Endothelial cell of umbilical vein (primary cell): ENCODE results near the gene GJB5. TPM values are rescaled to one million over a fixed set of nuclear protein-coding genes. Genes with fewer than 3 reads are reported as not detected.

ENCODE experiments used
- BruUV-seq: library from RNA; stranded (reverse); fragments of 400-500 nt; replicated peaks from 2 replicates; lab custom pipeline; 2021; lab: Mats Ljungman, UMichigan
- CTCF ChIA-PET: fragments of 300-600, 350-600 bp; sonication (Branson Sonifier 250); formaldehyde crosslinking; loops from one replicate; lab custom pipeline; 2021; ENCODE audit warnings: antibody characterized with exemption, inconsistent platforms; lab: Charles Lee
- POLR2A ChIA-PET: fragments of 300-600, 350-600 bp; sonication (Branson Sonifier 250); formaldehyde crosslinking; loops from one replicate; lab custom pipeline; 2021; ENCODE audit warnings: antibody characterized with exemption, inconsistent platforms; lab: Charles Lee
- DNase-seq: peaks from one replicate; pipeline ENCODE4 v3.0.0-alpha.2; 2011; ENCODE audit warnings: low read depth, low spot score
- FAIRE-seq: peaks from 2 replicates; lab custom pipeline; 2011; peaks lifted over from hg19 to GRCh38; lab: Jason Lieb, UNC
- H2AFZ ChIP-seq: 2 replicates; pipeline ENCODE4 v1.6.0; 2012; ENCODE audit warnings: low read depth, low read length, control low read depth, inconsistent platforms
- H3K27ac ChIP-seq: 2 replicates; pipeline ENCODE4 v1.5.1; 2011; ENCODE audit warnings: low read depth, mild to moderate bottlenecking, control low read depth, low read length, moderate library complexity; ENCODE audit not compliant: insufficient read depth
- H3K27me3 ChIP-seq, 2 experiments: 2 replicates each; pipeline versions ENCODE4 v1.6.0 to v1.6.1; 2011; ENCODE audit warnings: low read length in 2 of 2, mixed read lengths in 1 of 2; ENCODE audit not compliant: control insufficient read depth in 2 of 2, insufficient read depth in 2 of 2
- H3K36me3 ChIP-seq, 2 experiments: 2 replicates in 1 of 2; 3 replicates in 1 of 2; pipeline ENCODE4 v1.5.1; 2011; ENCODE audit warnings: low read length in 2 of 2, mild to moderate bottlenecking in 1 of 2, moderate library complexity in 1 of 2; ENCODE audit not compliant: control insufficient read depth in 2 of 2, insufficient read depth in 2 of 2; ENCODE audit errors: extremely low read depth in 1 of 2
- H3K4me1 ChIP-seq: 3 replicates; pipeline ENCODE4 v1.5.1; 2011; ENCODE audit warnings: mild to moderate bottlenecking, low read length; ENCODE audit not compliant: control insufficient read depth, insufficient read depth; ENCODE audit errors: extremely low read depth
- H3K4me2 ChIP-seq: 2 replicates; pipeline ENCODE4 v1.6.1; 2011; ENCODE audit warnings: low read length, control low read depth, mixed read lengths; ENCODE audit not compliant: insufficient read depth
- H3K4me3 ChIP-seq, 3 experiments: fragments of 200-600 bp in 1 of 3; sonication (generic), shearing (Covaris generic) in 1 of 3; replicated peaks in 1 of 3; 2 replicates each; pipeline ENCODE4 v1.5.1; 2011 to 2016; ENCODE audit warnings: control low read depth in 3 of 3, low read length in 3 of 3, mild to moderate bottlenecking in 2 of 3, inconsistent platforms in 1 of 3, low read depth in 1 of 3, moderate library complexity in 1 of 3; ENCODE audit not compliant: insufficient read depth in 1 of 3
- H3K79me2 ChIP-seq: 2 replicates; pipeline ENCODE4 v1.6.0; 2012; ENCODE audit warnings: low read length, inconsistent platforms; ENCODE audit not compliant: control insufficient read depth, insufficient read depth
- H3K9ac ChIP-seq: replicated peaks from 2 replicates; pipeline ENCODE3; 2011; ENCODE audit warnings: low read length, control low read depth; ENCODE audit not compliant: insufficient read depth; ENCODE audit errors: extremely low read depth
- H3K9me1 ChIP-seq: replicated peaks from 3 replicates; pipeline ENCODE4 v1.6.0; 2011; ENCODE audit warnings: mild to moderate bottlenecking, low read length; ENCODE audit not compliant: control insufficient read depth, insufficient read depth; ENCODE audit errors: extremely low read depth
- H3K9me3 ChIP-seq: replicated peaks from 2 replicates; pipeline ENCODE4 v1.5.1; 2012; ENCODE audit warnings: low read length, inconsistent platforms; ENCODE audit not compliant: control insufficient read depth, insufficient read depth
- H4K20me1 ChIP-seq: replicated peaks from 2 replicates; pipeline ENCODE3; 2011; ENCODE audit warnings: mild to moderate bottlenecking, low read length; ENCODE audit not compliant: control insufficient read depth, insufficient read depth; ENCODE audit errors: extremely low read depth
- CTCF ChIP-seq, 2 donors: IDR thresholded peaks; 1 replicate in 1 of 2; 2 replicates in 1 of 2; pipeline ENCODE4 v1.5.1; 2011; ENCODE audit warnings: low read length in 2 of 2, mild to moderate bottlenecking in 2 of 2, moderate library complexity in 2 of 2, control low read depth in 1 of 2, inconsistent platforms in 1 of 2, low read depth in 1 of 2; ENCODE audit not compliant: insufficient read depth in 1 of 2; ENCODE audit errors: extremely low read depth in 1 of 2
- EZH2 ChIP-seq: IDR thresholded peaks from 2 replicates; pipeline ENCODE4 v1.6.1; 2012; ENCODE audit warnings: borderline replicate concordance, low read depth, mild to moderate bottlenecking, moderate library complexity, low read length, inconsistent platforms; ENCODE audit not compliant: severe bottlenecking
- FOS ChIP-seq: IDR thresholded peaks from 2 replicates; pipeline ENCODE4 v1.6.1; 2011; ENCODE audit warnings: mild to moderate bottlenecking, low read length, moderate library complexity, borderline replicate concordance; ENCODE audit not compliant: insufficient read depth
- GATA2 ChIP-seq: IDR thresholded peaks from 2 replicates; pipeline ENCODE4 v1.7.0; 2011; ENCODE audit warnings: low read depth, mild to moderate bottlenecking, moderate library complexity, mixed read lengths, low read length; ENCODE audit not compliant: insufficient read length, insufficient read depth
- JUN ChIP-seq: IDR thresholded peaks from 2 replicates; pipeline ENCODE4 v1.6.1; 2011; ENCODE audit warnings: borderline replicate concordance, low read depth; ENCODE audit not compliant: insufficient read length, insufficient read depth
- MAX ChIP-seq: IDR thresholded peaks from 2 replicates; pipeline ENCODE4 v1.6.1; 2011; ENCODE audit not compliant: insufficient read depth, insufficient read length
- MYC ChIP-seq: IDR thresholded peaks from one replicate; pipeline ENCODE4 v1.6.1; 2011; ENCODE audit warnings: mild to moderate bottlenecking, low read depth, low read length
- POLR2A ChIP-seq: IDR thresholded peaks from 2 replicates; pipeline ENCODE4 v1.6.1; 2012; ENCODE audit warnings: low read depth, mild to moderate bottlenecking, control low read depth, low read length
- POLR2AphosphoS5 ChIP-seq: IDR thresholded peaks from 2 replicates; pipeline ENCODE4 v1.6.1; 2012; ENCODE audit warnings: low read depth, mild to moderate bottlenecking, control low read depth, low read length, moderate library complexity; ENCODE audit not compliant: insufficient read depth
- dilution Hi-C: fragments of 300-500 bp; cut with MboI; formaldehyde crosslinking; loops from one replicate; pipeline ENCODE4 v1.15.0; 2019; ENCODE audit warnings: low sequenced_read_pairs; ENCODE audit not compliant: extremely low pct_ligation_motif_present
- intact Hi-C: fragments of 100-400 bp; cut with micrococcal nuclease; formaldehyde crosslinking; loops from one replicate; pipeline ENCODE4 v1.10.0; 2022
- polyA plus RNA-seq, 4 experiments: library from polyadenylated mRNA; depleted of rRNA in 3 of 4; stranded (reverse) in 3 of 4; unstranded in 1 of 4; fragments of >200 nt; gene quantifications; 2 replicates each; pipeline versions ENCODE4 v1.2.1 to v1.2.3, GENCODE V29; 2011 to 2012; ENCODE audit warnings: missing spikeins in 1 of 4
- total RNA-seq: library from RNA; stranded (reverse); gene quantifications from 2 replicates; pipeline ENCODE4 v1.2.3, GENCODE V29; 2021

Gene GJB5
- total and polyA plus RNA-seq, 2 donors (not counting 3 experiments of a cell fraction or from before 2014, with no cell fraction given) = not detected

- BruUV-seq = no TSS peak
- Histone ChIP-seq H3K79me2 (no peaks in the 10 kb centered on the region), H3K9ac (no peak overlapping the region), H4K20me1 (no peaks in the 10 kb centered on the region), H3K36me3 (no peaks in the 10 kb centered on the region), H2AFZ (no peak overlapping the region), H3K9me3 (no peaks in the 10 kb centered on the region), H3K4me1 (no peaks in the 10 kb centered on the region), H3K27ac (no peak overlapping the region), H3K4me3 (no peak overlapping the region), H3K27me3 (peaks cover 27 to 33% of the 10 kb centered on the region in 2 experiments), H3K4me2 (no peak overlapping the region), H3K9me1 (no peaks in the 10 kb centered on the region)
- FAIRE-seq (no peak), DNase-seq (no peak)
- POLR2A ChIA-PET = no interaction called here
- CTCF ChIA-PET = interaction anchor here (1.2 kb wide), 2 partner anchors 22 to 73 kb away, joined by 3 read pairs; no protein-coding TSS in a partner anchor
- dilution Hi-C loops (no loop called here), intact Hi-C loops (no loop called here)
- TF ChIP-seq GATA2 = no peak
- no peak for TF ChIP-seq MYC
- TF ChIP-seq FOS = no peak
- TF ChIP-seq EZH2 = no peak
- no peak for TF ChIP-seq POLR2A
- no peak for TF ChIP-seq POLR2AphosphoS5
- no peak for TF ChIP-seq MAX
- no peak for TF ChIP-seq CTCF (IDR thresholded peaks at IDR 0.05; ENCODE audit: extremely low read depth in 1 of 2, insufficient read depth in 1 of 2, low read depth in 1 of 2, low read length in 2 of 2)
- TF ChIP-seq JUN = no peak
Observed at GRCh38 chr1:34779526-34779925, 24.7 kb downstream of the GJB5 start.
